NCI-H2171 (cell line): ENCODE results near the gene DSC3.

Experiments
- DNase-seq: peaks from one replicate; lab custom pipeline; 2025; lab: John Stamatoyannopoulos, UW

The DSC3 gene

GRCh38 chr18:31042406-31043181, at the start of gene DSC3:
Gene DSC3 (minus strand): TSS chr18:31042742. CDS start chr18:31042660, 82 bp downstream.
- DNase-seq = no peak

- DNase-seq = no peak
These were observed 48.8 kb upstream of the DSC3 start for GRCh38 chr18:31091350-31091749.

GRCh38 chr18:31088532-31088931, 46.0 kb upstream of the DSC3 start:
- no peak for DNase-seq

- no peak for DNase-seq
These were observed 37.4 kb upstream of the DSC3 start for GRCh38 chr18:31079973-31080372.

- DNase-seq = no peak
These were observed 35.3 kb upstream of the DSC3 start for GRCh38 chr18:31077878-31078277.

- DNase-seq = no peak
These were observed 29.6 kb upstream of the DSC3 start for GRCh38 chr18:31072175-31072574.

DNA sequence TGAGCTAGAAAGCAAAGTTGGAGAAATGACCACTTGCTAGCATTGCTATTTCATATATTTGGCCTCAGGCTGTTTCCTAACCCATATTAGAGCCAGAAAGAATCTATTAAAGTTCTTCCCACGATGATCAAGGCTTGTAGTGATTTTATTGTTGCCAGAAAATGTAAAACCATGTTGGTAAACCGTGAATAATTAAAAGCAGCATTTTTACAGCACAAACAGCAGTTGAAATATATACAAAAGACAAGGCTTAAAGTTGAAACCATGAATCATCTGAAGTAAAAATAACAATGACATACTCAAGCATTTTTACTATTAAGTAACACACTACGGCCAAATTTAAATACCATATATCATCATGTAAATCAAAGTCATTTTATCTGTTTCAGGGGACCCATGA, 27.7 kb upstream of the DSC3 start:
- no peak for DNase-seq

GRCh38 chr18:31066266-31066665, 23.7 kb upstream of the DSC3 start:
- no peak for DNase-seq

GRCh38 chr18:31065036-31065773, 22.7 kb upstream of the DSC3 start:
- DNase-seq = no peak

- no peak for DNase-seq
These were observed 21.6 kb upstream of the DSC3 start for GRCh38 chr18:31064130-31064529.

DNA sequence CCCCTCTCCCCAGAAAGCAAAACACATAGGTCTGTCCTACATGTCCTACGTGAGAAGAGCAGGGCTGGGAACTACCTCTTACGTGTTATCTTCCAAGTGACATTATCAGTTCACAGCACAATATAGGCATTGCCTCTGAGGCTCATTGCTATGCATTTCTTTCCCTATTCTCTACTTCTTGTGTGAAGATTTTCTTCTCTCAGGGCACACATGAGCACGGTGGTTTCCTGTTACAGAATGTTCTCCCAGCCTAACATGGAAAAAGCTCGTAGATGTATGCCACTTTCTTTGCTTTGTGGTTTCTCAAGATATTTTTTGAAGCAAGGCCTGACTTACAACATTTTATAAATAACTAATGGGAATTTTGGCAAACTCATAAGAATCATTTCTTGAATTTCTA, 19.4 kb upstream of the DSC3 start:
- DNase-seq = no peak

- no peak for DNase-seq
These were observed 16.4 kb upstream of the DSC3 start for GRCh38 chr18:31058897-31059296.

DNA sequence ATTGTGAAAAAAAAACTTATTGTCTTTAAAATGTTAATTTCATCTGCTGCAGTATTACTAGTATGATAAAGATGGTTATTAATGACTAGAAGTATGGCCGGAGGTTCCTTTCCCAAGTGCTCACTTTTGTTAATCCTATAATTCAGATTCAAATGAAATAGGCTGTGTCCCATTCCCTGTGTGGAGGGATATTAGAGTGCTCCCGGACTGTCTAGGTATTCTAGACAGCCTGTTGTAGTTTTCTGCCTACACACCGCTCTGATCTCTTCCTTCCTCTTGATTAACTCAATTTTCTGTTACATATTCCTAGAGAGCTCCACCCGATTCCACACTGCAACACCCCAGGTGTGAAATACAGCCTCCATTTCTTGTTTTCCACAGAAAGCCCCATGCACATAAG, 15.4 kb upstream of the DSC3 start:
- DNase-seq = no peak

GRCh38 chr18:31057051-31057450, 14.5 kb upstream of the DSC3 start:
- no peak for DNase-seq

DNA sequence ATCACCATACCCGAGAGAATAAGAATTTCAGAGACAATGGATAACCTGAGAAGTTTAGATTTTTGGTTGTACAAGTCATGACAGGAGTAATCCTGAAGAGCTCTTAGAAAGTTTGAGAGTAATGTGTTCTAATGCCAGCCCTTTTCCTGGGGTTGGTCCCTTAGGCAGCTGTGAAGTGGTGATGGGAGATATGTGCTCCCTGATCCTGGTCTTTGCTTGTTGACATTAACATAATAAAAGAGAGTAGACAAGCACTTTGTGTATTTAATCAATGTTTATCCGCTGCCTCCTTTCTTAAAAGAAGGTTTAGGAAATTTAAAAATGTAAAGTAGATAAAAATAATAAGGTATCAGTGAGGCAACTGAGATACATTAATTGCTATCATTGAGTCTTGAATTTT, 13.8 kb upstream of the DSC3 start:
- DNase-seq = no peak

DNA sequence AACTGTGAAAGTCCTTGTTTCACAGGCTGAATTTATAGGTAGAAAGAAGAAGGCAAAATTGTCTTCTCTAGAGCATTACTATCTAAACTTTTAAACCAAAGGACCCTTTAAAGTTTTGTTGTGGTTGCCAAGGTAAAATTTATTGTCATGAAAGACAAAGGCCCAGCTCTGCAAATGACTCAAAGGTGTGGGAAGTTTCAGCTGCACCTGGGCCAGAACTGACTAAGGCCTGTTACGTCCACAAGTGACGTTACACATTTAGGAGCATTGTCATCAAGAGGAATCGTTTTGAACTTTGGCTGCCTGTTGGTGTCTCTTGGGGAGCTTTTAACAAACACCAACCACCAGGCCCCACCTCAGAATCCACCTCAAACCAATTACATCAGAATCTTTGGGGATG, 8.1 kb upstream of the DSC3 start:
- no peak for DNase-seq

DNA sequence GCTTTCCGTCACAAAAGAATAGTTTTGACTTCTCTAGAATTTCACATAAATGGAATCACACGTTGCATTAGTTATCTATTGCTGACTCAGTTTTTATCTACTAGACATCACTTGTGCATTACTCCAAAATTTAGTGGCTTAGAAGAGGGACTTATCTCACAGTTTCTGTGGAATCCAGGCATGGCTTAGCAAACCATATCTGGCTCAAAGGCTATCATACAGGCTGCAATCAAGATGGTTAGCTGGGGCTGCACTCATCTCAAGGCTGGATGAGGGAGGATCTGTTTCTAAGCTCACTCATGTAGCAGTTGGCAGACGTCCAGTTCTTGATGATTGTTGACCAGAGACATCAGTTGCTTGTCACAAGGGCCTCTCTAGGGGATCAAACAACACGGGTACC, 6.6 kb upstream of the DSC3 start:
- no peak for DNase-seq

DNA sequence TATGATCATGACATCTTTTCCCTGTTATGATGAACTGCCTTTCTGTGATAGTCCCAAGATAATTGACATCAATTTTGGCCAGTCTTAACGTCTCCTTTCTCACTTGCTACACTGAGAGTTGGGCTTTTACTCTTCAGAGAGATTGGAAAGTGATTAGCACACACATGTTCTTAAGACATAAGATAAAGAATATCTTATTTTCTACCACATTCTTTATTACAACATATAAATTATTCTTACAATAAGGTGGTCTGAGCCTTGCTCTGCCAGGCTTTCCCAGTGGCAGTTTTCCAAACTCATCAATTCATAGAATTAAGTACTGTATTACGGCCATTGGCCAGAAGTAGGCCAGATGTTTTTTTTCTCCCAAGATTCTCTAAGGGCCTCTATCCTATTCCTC, 5.7 kb upstream of the DSC3 start:
- no peak for DNase-seq

- no peak for DNase-seq
These were observed 4.4 kb upstream of the DSC3 start for GRCh38 chr18:31046916-31047315.

GRCh38 chr18:31045599-31045998, 3.1 kb upstream of the DSC3 start:
- no peak for DNase-seq

GRCh38 chr18:31044926-31045325, 2.4 kb upstream of the DSC3 start:
- DNase-seq = no peak

GRCh38 chr18:31043709-31044108, 1.2 kb upstream of the DSC3 start:
- DNase-seq = no peak

DNA sequence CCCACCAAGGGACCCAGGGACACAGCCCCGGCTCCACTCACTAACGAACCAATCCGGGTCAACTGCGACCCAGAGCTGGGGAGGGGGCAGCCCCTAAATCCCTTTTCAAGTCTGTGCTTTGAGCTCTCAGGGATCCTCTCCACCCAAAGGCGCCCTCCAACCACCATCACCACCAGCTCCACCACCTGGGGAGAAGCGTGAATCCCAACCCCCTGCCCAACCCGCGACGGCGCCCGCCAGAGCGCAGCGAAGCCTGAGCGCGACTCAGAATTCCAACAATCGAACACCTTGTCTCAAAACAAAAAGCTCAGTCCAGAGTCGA, 497 bp downstream of the DSC3 start:
- no peak for DNase-seq
